A549 treated with ZK216348 at 1 μM for 4 hours (cell line): Measurements from ENCODE around the gene KRTAP10-7. TPM values are rescaled to one million over a fixed set of nuclear protein-coding genes. Genes with fewer than 3 reads are reported as not detected.

Experiments
- total RNA-seq: library from RNA; stranded (reverse); fragments of 200-300 nt; extraction: Qiagen RNA extraction; gene quantifications from 5 replicates; pipeline ENCODE4 v1.2.3, GENCODE V29; 2022; ENCODE audit warnings: low read depth

Gene KRTAP10-7
- not detected in 5 replicates for total RNA-seq

GRCh38 chr21:44600118-44600978, at the start of gene KRTAP10-7:
Gene KRTAP10-7, plus strand, starts transcription at chr21:44600597. Its CDS starts 25 bp downstream, at chr21:44600622.

GRCh38 chr21:44551340-44551961, 48.9 kb upstream of the KRTAP10-7 start, which contains the start of gene KRTAP10-2:
Gene KRTAP10-2, minus strand, starts transcription at chr21:44551505. Its CDS starts 47 bp downstream, at chr21:44551458.

GRCh38 chr21:44558695-44559094, 41.7 kb upstream of the KRTAP10-7 start, which contains the start of gene KRTAP10-3:
Gene KRTAP10-3, minus strand, starts transcription at chr21:44558795. Its CDS starts 80 bp downstream, at chr21:44558715.

GRCh38 chr21:44573630-44574456, 26.6 kb upstream of the KRTAP10-7 start, which contains the start of gene KRTAP10-4:
Gene KRTAP10-4, plus strand, starts transcription at chr21:44573729. Its CDS starts 30 bp downstream, at chr21:44573759.

GRCh38 chr21:44580231-44580821, 20.1 kb upstream of the KRTAP10-7 start, which contains the start of gene KRTAP10-5:
Gene KRTAP10-5, minus strand, starts transcription at chr21:44580604. Its CDS starts 26 bp downstream, at chr21:44580578.

GRCh38 chr21:44592446-44593311, 7.7 kb upstream of the KRTAP10-7 start, which contains the start of gene KRTAP10-6:
Gene KRTAP10-6, minus strand, starts transcription at chr21:44592505. Its CDS starts 21 bp downstream, at chr21:44592484.

GRCh38 chr21:44612029-44612486, 11.7 kb downstream of the KRTAP10-7 start, which contains the start of gene KRTAP10-8:
Gene KRTAP10-8, plus strand, starts transcription at chr21:44612079. Its CDS starts 22 bp downstream, at chr21:44612101.

GRCh38 chr21:44626673-44627143, 26.3 kb downstream of the KRTAP10-7 start, which contains the start of gene KRTAP10-9:
Gene KRTAP10-9, plus strand, starts transcription at chr21:44627093. Its CDS starts 79 bp downstream, at chr21:44627172.

GRCh38 chr21:44637018-44637850, 36.8 kb downstream of the KRTAP10-7 start, which contains the start of gene KRTAP10-10:
Gene KRTAP10-10, plus strand, starts transcription at chr21:44637356. Its CDS starts 62 bp downstream, at chr21:44637418.

GRCh38 chr21:44646366-44647221, 46.2 kb downstream of the KRTAP10-7 start, which contains the start of gene KRTAP10-11:
Gene KRTAP10-11, plus strand, starts transcription at chr21:44646414. Its CDS starts 45 bp downstream, at chr21:44646459.

Other genes starting within 250 kb of the KRTAP10-7 start
- 4.8 to 9.0 TPM (median 8.0 TPM) in 5 replicates for gene TRPM2, start 247.0 kb upstream of the KRTAP10-7 start, total RNA-seq
- 0.95 to 2.4 TPM (median 1.9 TPM) in 5 replicates for gene LRRC3, start 145.1 kb upstream of the KRTAP10-7 start, total RNA-seq
- gene KRTAP10-1, start 60.4 kb upstream of the KRTAP10-7 start, total RNA-seq: not detected in 5 replicates
- not detected in 5 replicates for gene KRTAP10-2, start 49.1 kb upstream of the KRTAP10-7 start, total RNA-seq
- gene KRTAP10-3, start 41.8 kb upstream of the KRTAP10-7 start, total RNA-seq: not detected in 5 replicates
- gene KRTAP10-4, start 26.9 kb upstream of the KRTAP10-7 start, total RNA-seq: not detected in 5 replicates
- not detected in 5 replicates for gene KRTAP10-5, start 20.0 kb upstream of the KRTAP10-7 start, total RNA-seq
- gene KRTAP10-6, start 8.1 kb upstream of the KRTAP10-7 start, total RNA-seq: not detected in 5 replicates
- gene KRTAP10-8, start 11.5 kb downstream of the KRTAP10-7 start, total RNA-seq: not detected in 5 replicates
- gene KRTAP10-9, start 26.5 kb downstream of the KRTAP10-7 start, total RNA-seq: not detected in 5 replicates
- not detected in 5 replicates for gene KRTAP10-10, start 36.8 kb downstream of the KRTAP10-7 start, total RNA-seq
- gene KRTAP10-11, start 45.8 kb downstream of the KRTAP10-7 start, total RNA-seq: not detected in 5 replicates
- gene KRTAP12-4, start 54.1 kb downstream of the KRTAP10-7 start, total RNA-seq: not detected in 5 replicates
- gene KRTAP12-3, start 57.3 kb downstream of the KRTAP10-7 start, total RNA-seq: not detected in 5 replicates
- gene KRTAP12-2, start 66.3 kb downstream of the KRTAP10-7 start, total RNA-seq: not detected in 5 replicates
- gene KRTAP12-1, start 81.6 kb downstream of the KRTAP10-7 start, total RNA-seq: not detected in 5 replicates
- not detected in 5 replicates for gene KRTAP10-12, start 96.6 kb downstream of the KRTAP10-7 start, total RNA-seq
- gene TSPEAR, start 111.0 kb downstream of the KRTAP10-7 start, total RNA-seq: not detected in 5 replicates
- 27.7 to 38.3 TPM (median 35.9 TPM) in 5 replicates for gene UBE2G2, start 201.2 kb downstream of the KRTAP10-7 start, total RNA-seq
- gene SUMO3, start 217.5 kb downstream of the KRTAP10-7 start, total RNA-seq: 47.7 to 70.0 TPM (median 65.5 TPM) in 5 replicates